Sigmoid colon (tissue), 7 donors: ENCODE data around the gene PSMD3. TPM values are rescaled to one million over a fixed set of nuclear protein-coding genes. Genes with fewer than 3 reads are reported as not detected.

Experiments
- DNase-seq: peaks from one replicate; pipeline ENCODE4 v3.0.0-alpha.2; 2019
- H3K27ac ChIP-seq, 4 donors: fragments of 200-600 bp; sonication (generic); one replicate each; pipeline ENCODE4 v1.5.1; 2016 to 2019; ENCODE audit warnings: mild to moderate bottlenecking in 1 of 4
- H3K27me3 ChIP-seq, 3 donors: fragments of 200-600 bp; sonication (generic); one replicate each; pipeline ENCODE4 v1.5.1; 2019; ENCODE audit warnings: mild to moderate bottlenecking in 1 of 3
- H3K36me3 ChIP-seq, 4 donors: fragments of 200-600 bp; sonication (generic); one replicate each; pipeline ENCODE4 v1.5.1; 2016 to 2019
- H3K4me1 ChIP-seq, 4 donors: fragments of 200-600 bp; sonication (generic); one replicate each; pipeline ENCODE4 v1.5.1; 2017 to 2019
- H3K4me3 ChIP-seq, 4 donors: fragments of 200-600 bp; sonication (generic); one replicate each; pipeline ENCODE4 v1.5.1; 2017 to 2019; ENCODE audit warnings: mild to moderate bottlenecking in 2 of 4, moderate library complexity in 1 of 4
- H3K9me3 ChIP-seq, 4 donors: fragments of 200-600 bp in 3 of 4; sonication (generic) in 3 of 4; one replicate each; pipeline versions ENCODE4 v1.5.1 to v1.6.1; 2013 to 2019
- CTCF ChIP-seq, 4 experiments: fragments of 450-650 bp in 3 of 4; fragments of 200-600 bp in 1 of 4; IDR thresholded peaks; one replicate each; pipeline ENCODE4 v1.5.1; 2016 to 2019; ENCODE audit warnings: antibody characterized with exemption in 4 of 4, mild to moderate bottlenecking in 3 of 4, moderate library complexity in 2 of 4
- EP300 ChIP-seq, 4 donors: sonication (generic); formaldehyde crosslinking; IDR thresholded peaks; one replicate each; pipeline ENCODE4 v1.6.1; 2017; ENCODE audit warnings: antibody characterized with exemption in 4 of 4
- POLR2A ChIP-seq, 2 donors: fragments of 450-650 bp; IDR thresholded peaks; one replicate each; pipeline ENCODE4 v1.6.1; 2016; ENCODE audit warnings: antibody characterized with exemption in 2 of 2, mild to moderate bottlenecking in 2 of 2, moderate library complexity in 2 of 2
- POLR2AphosphoS5 ChIP-seq, 4 donors: sonication (generic); formaldehyde crosslinking; IDR thresholded peaks; one replicate each; pipeline ENCODE4 v1.6.1; 2017; ENCODE audit warnings: antibody characterized with exemption in 4 of 4
- WGBS, 2 donors: extraction: QIAGEN DNeasy Blood & Tissue Kit; methylation state at CpG; one replicate each; pipeline ENCODE4 v1.1.7; 2013; 5-methylcytosine and 5-hydroxymethylcytosine counted together
- intact Hi-C: fragments of 100-400 bp; cut with DNase I; formaldehyde crosslinking; loops from one replicate; pipeline ENCODE4 v1.15.1; 2023
- polyA plus RNA-seq, 3 donors: library from polyadenylated mRNA; stranded (reverse); fragments of 200-250 nt; gene quantifications; one replicate each; pipeline ENCODE4 v1.2.3, GENCODE V29; 2013
- total RNA-seq, 4 donors: library from RNA; depleted of rRNA; stranded (reverse); fragments of >200 nt; gene quantifications; one replicate each; pipeline ENCODE4 v1.1.0, GENCODE V29; 2016
- donor health status: healthy with polysubstance abuse.
- donor health status: Bipolar disorder and iron deficiency.
- donor health status: healthy.

PSMD3 gene
- total and polyA plus RNA-seq, 7 donors, result 53.2 to 112 (median 66.7) TPM

GRCh38 chr17:39971076-39971603 lies 9.5 kb upstream of the PSMD3 start:
- 90 to 96% methylated on average over 4 of the region's 4 CpGs for WGBS, 2 donors

GRCh38 chr17:39972271-39972670 lies 8.3 kb upstream of the PSMD3 start:
- no peaks in the 10 kb centered on the region for H3K9me3 ChIP-seq
- no peak for DNase-seq
- no peaks in the 10 kb centered on the region for H3K4me1 ChIP-seq
- H3K27ac ChIP-seq, result no peak overlapping the region
- intact Hi-C loops, result loop anchor here (10.0 kb wide), 1 partner anchor 347 kb away; the partner anchor contains the start of gene PPP1R1B
- H3K36me3 ChIP-seq, result no peaks in the 10 kb centered on the region
- no peak for TF ChIP-seq POLR2AphosphoS5 (IDR thresholded peaks at IDR 0.05)
- H3K27me3 ChIP-seq, result peaks cover 0 to 7% (median 0%) of the 10 kb centered on the region in 3 donors
- H3K4me3 ChIP-seq, result no peak overlapping the region
- WGBS, 2 donors, result 49 to 53% methylated on average over 3 of the region's 3 CpGs

More at GRCh38 chr17:39971076-39971603, 9.5 kb upstream of the PSMD3 start:
- Histone ChIP-seq H3K4me1 (no peaks in the 10 kb centered on the region), H3K9me3 (no peaks in the 10 kb centered on the region), H3K4me3 (no peak overlapping the region), H3K27me3 (peaks cover 0 to 7% (median 0%) of the 10 kb centered on the region in 3 donors), H3K36me3 (no peaks in the 10 kb centered on the region), H3K27ac (no peak overlapping the region)
- no peak for DNase-seq
- TF ChIP-seq EP300 (IDR thresholded peaks at IDR 0.05), result no peak
- no peak for TF ChIP-seq CTCF (IDR thresholded peaks at IDR 0.05)
- TF ChIP-seq POLR2AphosphoS5 (IDR thresholded peaks at IDR 0.05), result no peak
- no peak for TF ChIP-seq POLR2A (IDR thresholded peaks at IDR 0.05)
- intact Hi-C loops, result loop anchor here (10.0 kb wide), 1 partner anchor 346 kb away; the partner anchor contains the start of gene PPP1R1B

GRCh38 chr17:39973496-39973895 lies 7.1 kb upstream of the PSMD3 start:
- 89 to 94% methylated on average over 2 of the region's 2 CpGs for WGBS, 2 donors
- DNase-seq, result no peak
- intact Hi-C loops, result loop anchor here (10.0 kb wide), 1 partner anchor 349 kb away; the partner anchor contains the start of gene PPP1R1B
- H3K9me3 ChIP-seq, result no peaks in the 10 kb centered on the region
- TF ChIP-seq EP300 (IDR thresholded peaks at IDR 0.05) (no peak), CTCF (IDR thresholded peaks at IDR 0.05) (no peak), POLR2A (IDR thresholded peaks at IDR 0.05) (no peak), POLR2AphosphoS5 (IDR thresholded peaks at IDR 0.05) (no peak)
- no peak overlapping the region for H3K4me3 ChIP-seq
- no peaks in the 10 kb centered on the region for H3K4me1 ChIP-seq
- H3K27me3 ChIP-seq, result peaks cover 0 to 7% (median 0%) of the 10 kb centered on the region in 3 donors
- H3K36me3 ChIP-seq, result no peaks in the 10 kb centered on the region
- H3K27ac ChIP-seq, result no peak overlapping the region

- 82 to 83% methylated on average over 5 of the region's 5 CpGs for WGBS, 2 donors
- Histone ChIP-seq H3K4me3 (no peak overlapping the region), H3K27me3 (peaks cover 0 to 7% (median 0%) of the 10 kb centered on the region in 3 donors), H3K36me3 (no peaks in the 10 kb centered on the region), H3K9me3 (no peaks in the 10 kb centered on the region), H3K4me1 (peaks cover 0 to 7% (median 2%) of the 10 kb centered on the region in 4 donors), H3K27ac (no peak overlapping the region)
- intact Hi-C loops, result loop anchor here (10.0 kb wide), 1 partner anchor 350 kb away; the partner anchor contains the start of gene PPP1R1B
- TF ChIP-seq POLR2A (IDR thresholded peaks at IDR 0.05), result no peak
- TF ChIP-seq EP300 (IDR thresholded peaks at IDR 0.05), result no peak
- no peak for TF ChIP-seq POLR2AphosphoS5 (IDR thresholded peaks at IDR 0.05)
- no peak for TF ChIP-seq CTCF (IDR thresholded peaks at IDR 0.05)
- DNase-seq, result no peak
These were observed 6.2 kb upstream of the PSMD3 start for GRCh38 chr17:39974433-39974832.

- Histone ChIP-seq H3K27ac (no peak overlapping the region), H3K36me3 (no peaks in the 10 kb centered on the region), H3K4me3 (no peak overlapping the region), H3K9me3 (no peaks in the 10 kb centered on the region), H3K27me3 (peaks cover 0 to 3% (median 0%) of the 10 kb centered on the region in 3 donors), H3K4me1 (peaks cover 0 to 15% (median 8%) of the 10 kb centered on the region in 4 donors)
- DNase-seq, result no peak
- WGBS, 2 donors, result 74 to 80% methylated on average over 4 of the region's 4 CpGs
- TF ChIP-seq POLR2AphosphoS5 (IDR thresholded peaks at IDR 0.05) (no peak), CTCF (IDR thresholded peaks at IDR 0.05) (no peak), EP300 (IDR thresholded peaks at IDR 0.05) (no peak), POLR2A (IDR thresholded peaks at IDR 0.05) (no peak)
- intact Hi-C loops, result loop anchor here (10.0 kb wide), 1 partner anchor 351 kb away; the partner anchor contains the start of gene PPP1R1B
These were observed 4.8 kb upstream of the PSMD3 start for GRCh38 chr17:39975801-39976200.
